HL-60 (cell line): ENCODE measurements around the gene SLC40A1.

Experiments
- POLR2AphosphoS5 ChIP-seq: IDR thresholded peaks from 2 replicates; pipeline ENCODE4 v1.6.1; 2012; ENCODE audit warnings: low read depth
- TF ChIP-seq, protein P1 (sequence below): IDR thresholded peaks from 2 replicates; pipeline ENCODE4 v1.6.1; 2012; ENCODE audit warnings: low read depth; ENCODE audit not compliant: insufficient replicate concordance

DNA sequence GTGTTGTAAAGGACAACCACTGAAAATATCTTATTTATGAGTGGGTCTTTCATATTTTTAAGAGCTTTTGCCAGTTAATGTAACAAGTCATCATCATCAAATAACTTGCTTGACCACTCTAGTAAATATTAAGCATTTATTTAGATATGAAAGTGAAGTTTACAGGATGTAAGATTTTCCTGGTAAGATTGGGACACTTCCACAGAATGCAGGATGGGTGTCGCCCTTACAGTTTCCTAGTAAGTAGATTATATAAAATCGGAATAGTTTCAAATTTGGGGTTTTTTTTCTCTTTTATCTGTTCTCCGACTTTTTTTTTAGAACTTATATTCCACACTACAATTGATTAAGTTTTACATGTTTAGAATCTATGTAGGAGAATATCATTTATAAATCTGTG, 14.8 kb upstream of the SLC40A1 start:
- TF ChIP-seq, protein P1, sequence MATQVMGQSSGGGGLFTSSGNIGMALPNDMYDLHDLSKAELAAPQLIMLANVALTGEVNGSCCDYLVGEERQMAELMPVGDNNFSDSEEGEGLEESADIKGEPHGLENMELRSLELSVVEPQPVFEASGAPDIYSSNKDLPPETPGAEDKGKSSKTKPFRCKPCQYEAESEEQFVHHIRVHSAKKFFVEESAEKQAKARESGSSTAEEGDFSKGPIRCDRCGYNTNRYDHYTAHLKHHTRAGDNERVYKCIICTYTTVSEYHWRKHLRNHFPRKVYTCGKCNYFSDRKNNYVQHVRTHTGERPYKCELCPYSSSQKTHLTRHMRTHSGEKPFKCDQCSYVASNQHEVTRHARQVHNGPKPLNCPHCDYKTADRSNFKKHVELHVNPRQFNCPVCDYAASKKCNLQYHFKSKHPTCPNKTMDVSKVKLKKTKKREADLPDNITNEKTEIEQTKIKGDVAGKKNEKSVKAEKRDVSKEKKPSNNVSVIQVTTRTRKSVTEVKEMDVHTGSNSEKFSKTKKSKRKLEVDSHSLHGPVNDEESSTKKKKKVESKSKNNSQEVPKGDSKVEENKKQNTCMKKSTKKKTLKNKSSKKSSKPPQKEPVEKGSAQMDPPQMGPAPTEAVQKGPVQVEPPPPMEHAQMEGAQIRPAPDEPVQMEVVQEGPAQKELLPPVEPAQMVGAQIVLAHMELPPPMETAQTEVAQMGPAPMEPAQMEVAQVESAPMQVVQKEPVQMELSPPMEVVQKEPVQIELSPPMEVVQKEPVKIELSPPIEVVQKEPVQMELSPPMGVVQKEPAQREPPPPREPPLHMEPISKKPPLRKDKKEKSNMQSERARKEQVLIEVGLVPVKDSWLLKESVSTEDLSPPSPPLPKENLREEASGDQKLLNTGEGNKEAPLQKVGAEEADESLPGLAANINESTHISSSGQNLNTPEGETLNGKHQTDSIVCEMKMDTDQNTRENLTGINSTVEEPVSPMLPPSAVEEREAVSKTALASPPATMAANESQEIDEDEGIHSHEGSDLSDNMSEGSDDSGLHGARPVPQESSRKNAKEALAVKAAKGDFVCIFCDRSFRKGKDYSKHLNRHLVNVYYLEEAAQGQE, result no peak
- TF ChIP-seq POLR2AphosphoS5, result no peak
